H1 (cell line): Measurements from ENCODE around the gene TTC32. TPM values are rescaled to one million over a fixed set of nuclear protein-coding genes. Genes with fewer than 3 reads are reported as not detected.

Experiments
- CTCF ChIA-PET: fragments of 300-600 bp; sonication (Branson Sonifier 250); formaldehyde crosslinking; loops from one replicate; lab custom pipeline; 2021; ENCODE audit not compliant: partially characterized antibody; lab: Charles Lee
- POLR2A ChIA-PET: fragments of 300-600 bp; sonication (Branson Sonifier 250); formaldehyde crosslinking; loops from one replicate; lab custom pipeline; 2021; ENCODE audit warnings: inconsistent platforms; ENCODE audit not compliant: partially characterized antibody; lab: Charles Lee
- DNase-seq, 2 experiments: peaks; one replicate each; pipeline versions ENCODE4 v3.0.0 to v3.0.0-alpha.2; 2010 to 2022; ENCODE audit warnings: low spot score in 2 of 2, low read depth in 1 of 2, mixed read lengths in 1 of 2
- FAIRE-seq: peaks from 2 replicates; lab custom pipeline; 2011; peaks lifted over from hg19 to GRCh38; lab: Jason Lieb, UNC
- H2AFZ ChIP-seq: 2 replicates; pipeline ENCODE4 v1.8.1; 2012; ENCODE audit warnings: low read length, inconsistent platforms
- H2AK5ac ChIP-seq: 2 replicates; pipeline ENCODE4 v1.6.1; 2013; ENCODE audit warnings: low read depth, low read length
- H2BK120ac ChIP-seq: replicated peaks from 2 replicates; pipeline ENCODE3; 2013; ENCODE audit warnings: low read depth, low read length, inconsistent platforms
- H2BK12ac ChIP-seq: 2 replicates; pipeline ENCODE4 v1.6.1; 2013; ENCODE audit warnings: low read depth, low read length
- H2BK15ac ChIP-seq: 2 replicates; pipeline ENCODE4 v1.6.1; 2013; ENCODE audit warnings: low read length
- H2BK20ac ChIP-seq: 2 replicates; pipeline ENCODE4 v1.6.1; 2013; ENCODE audit warnings: low read length
- H2BK5ac ChIP-seq: 2 replicates; pipeline ENCODE4 v1.6.1; 2013; ENCODE audit warnings: low read depth, low read length
- H3K14ac ChIP-seq: 2 replicates; pipeline ENCODE4 v1.6.1; 2013; ENCODE audit warnings: inconsistent platforms; ENCODE audit not compliant: insufficient read length
- H3K18ac ChIP-seq: 2 replicates; pipeline ENCODE4 v1.6.1; 2013; ENCODE audit warnings: low read length; ENCODE audit errors: extremely low read depth
- H3K23ac ChIP-seq: 2 replicates; pipeline ENCODE4 v1.6.1; 2013; ENCODE audit warnings: inconsistent platforms; ENCODE audit not compliant: insufficient read length
- H3K23me2 ChIP-seq: 2 replicates; pipeline ENCODE4 v1.6.1; 2013; ENCODE audit warnings: low read depth, low read length
- H3K27ac ChIP-seq: 2 replicates; pipeline ENCODE4 v1.6.1; 2011; ENCODE audit warnings: low read depth, low read length, inconsistent platforms
- H3K27me3 ChIP-seq, 4 experiments: replicated peaks in 1 of 4; 1 replicate in 1 of 4; 2 replicates in 3 of 4; pipeline versions ENCODE4 v1.6.1 to v1.8.1; 2011 to 2013; ENCODE audit warnings: low read length in 3 of 4, mild to moderate bottlenecking in 3 of 4, inconsistent platforms in 2 of 4, mixed read lengths in 2 of 4, moderate library complexity in 1 of 4; ENCODE audit not compliant: control insufficient read depth in 3 of 4, insufficient read depth in 3 of 4; ENCODE audit errors: extremely low read depth in 1 of 4
- H3K36me3 ChIP-seq, 4 experiments: 2 replicates each; pipeline versions ENCODE4 v1.6.1 to v1.8.1; 2011 to 2013; ENCODE audit warnings: mild to moderate bottlenecking in 4 of 4, low read length in 3 of 4, moderate library complexity in 2 of 4, control low read depth in 1 of 4, inconsistent platforms in 1 of 4; ENCODE audit not compliant: insufficient read depth in 4 of 4, control insufficient read depth in 2 of 4
- H3K4ac ChIP-seq: replicated peaks from 2 replicates; pipeline ENCODE3; 2013; ENCODE audit warnings: low read length, low read depth, mixed read lengths, inconsistent platforms; ENCODE audit not compliant: insufficient read length
- H3K4me1 ChIP-seq, 4 experiments: replicated peaks in 1 of 4; 1 replicate in 1 of 4; 2 replicates in 3 of 4; pipeline versions ENCODE4 v1.6.1 to v1.8.1; 2011 to 2013; ENCODE audit warnings: low read length in 3 of 4, inconsistent platforms in 2 of 4, mixed read lengths in 1 of 4; ENCODE audit not compliant: insufficient read depth in 4 of 4, control insufficient read depth in 3 of 4
- H3K4me2 ChIP-seq, 2 experiments: 2 replicates each; pipeline versions ENCODE4 v1.6.1 to v1.8.1; 2011 to 2013; ENCODE audit warnings: low read depth in 2 of 2, low read length in 2 of 2, control low read depth in 1 of 2, inconsistent platforms in 1 of 2, mild to moderate bottlenecking in 1 of 2; ENCODE audit not compliant: insufficient read depth in 1 of 2
- H3K4me3 ChIP-seq, 4 experiments: fragments of 200-600, 300-600 bp in 1 of 4; sonication (generic), shearing (Covaris generic), sonication (Bioruptor Twin) in 1 of 4; 2 replicates each; pipeline versions ENCODE4 v1.5.1 to v1.8.1; 2011 to 2016; ENCODE audit warnings: low read length in 4 of 4, low read depth in 3 of 4, control low read depth in 2 of 4, inconsistent platforms in 2 of 4, mild to moderate bottlenecking in 2 of 4, mixed read lengths in 1 of 4, moderate library complexity in 1 of 4; ENCODE audit not compliant: insufficient read depth in 2 of 4; ENCODE audit errors: extremely low read depth in 1 of 4
- H3K56ac ChIP-seq: replicated peaks from 2 replicates; pipeline ENCODE3; 2013; ENCODE audit warnings: low read depth, mild to moderate bottlenecking, mixed read lengths, low read length, inconsistent platforms; ENCODE audit not compliant: insufficient read length
- H3K79me1 ChIP-seq: 2 replicates; pipeline ENCODE4 v1.6.1; 2013; ENCODE audit warnings: low read depth, low read length, control low read depth
- H3K79me2 ChIP-seq, 2 experiments: 2 replicates each; pipeline versions ENCODE4 v1.6.1 to v1.8.1; 2012 to 2013; ENCODE audit warnings: low read length in 2 of 2, mild to moderate bottlenecking in 2 of 2, inconsistent platforms in 1 of 2; ENCODE audit not compliant: insufficient read depth in 2 of 2, control insufficient read depth in 1 of 2
- H3K9ac ChIP-seq, 4 experiments: replicated peaks in 1 of 4; 1 replicate in 1 of 4; 2 replicates in 3 of 4; pipeline versions ENCODE4 v1.6.1 to v1.8.1; 2011 to 2013; ENCODE audit warnings: low read depth in 3 of 4, low read length in 3 of 4, control low read depth in 2 of 4, mild to moderate bottlenecking in 2 of 4, moderate library complexity in 2 of 4, inconsistent platforms in 1 of 4; ENCODE audit errors: extremely low read depth in 1 of 4
- H3K9me3 ChIP-seq, 2 experiments: 2 replicates each; pipeline versions ENCODE4 v1.6.1 to v1.8.1; 2012 to 2013; ENCODE audit warnings: mild to moderate bottlenecking in 2 of 2, moderate library complexity in 2 of 2, control low read depth in 1 of 2, inconsistent platforms in 1 of 2, low read depth in 1 of 2, low read length in 1 of 2, mixed read lengths in 1 of 2; ENCODE audit not compliant: insufficient read depth in 2 of 2
- H4K20me1 ChIP-seq, 2 experiments: replicated peaks in 1 of 2; 2 replicates each; pipeline versions ENCODE3 to v1.8.1; 2011 to 2013; ENCODE audit warnings: inconsistent platforms in 2 of 2, low read length in 2 of 2, mild to moderate bottlenecking in 1 of 2; ENCODE audit not compliant: insufficient read depth in 2 of 2, control insufficient read depth in 1 of 2
- H4K5ac ChIP-seq: 2 replicates; pipeline ENCODE4 v1.6.1; 2013; ENCODE audit warnings: low read length, low read depth, mixed read lengths, inconsistent platforms; ENCODE audit not compliant: insufficient read length
- H4K8ac ChIP-seq: 2 replicates; pipeline ENCODE4 v1.8.0; 2013; ENCODE audit warnings: mild to moderate bottlenecking, moderate library complexity, low read length, inconsistent platforms; ENCODE audit not compliant: insufficient read depth; ENCODE audit errors: extremely low read depth
- H4K91ac ChIP-seq: replicated peaks from 2 replicates; pipeline ENCODE3; 2013; ENCODE audit warnings: low read length, mixed read lengths, inconsistent platforms; ENCODE audit not compliant: insufficient read length
- ATF2 ChIP-seq: IDR thresholded peaks from 2 replicates; pipeline ENCODE4 v1.6.1; 2012; ENCODE audit warnings: low read length, inconsistent platforms
- EZH2 ChIP-seq: fragments of 200-600 bp; sonication (generic); IDR thresholded peaks from 2 replicates; pipeline ENCODE4 v1.7.1; 2012; ENCODE audit warnings: low read depth, mild to moderate bottlenecking, moderate library complexity, low read length, inconsistent platforms; ENCODE audit not compliant: severe bottlenecking
- SIX5 ChIP-seq: IDR thresholded peaks from 2 replicates; pipeline ENCODE4 v1.6.1; 2011; ENCODE audit warnings: mild to moderate bottlenecking, low read depth, low read length
- SP4 ChIP-seq: IDR thresholded peaks from 2 replicates; pipeline ENCODE4 v1.6.1; 2012; ENCODE audit warnings: low read length, inconsistent platforms
- TCF12 ChIP-seq: IDR thresholded peaks from 2 replicates; pipeline ENCODE4 v1.6.1; 2011; ENCODE audit warnings: low read depth, mild to moderate bottlenecking, low read length
- whole genome bisulfite sequencing, 2 experiments: shearing (Covaris generic) in 1 of 2; methylation state at CpG; one replicate each; pipeline versions ENCODE4 v1.1.6 to v1.1.7; 2013 to 2015; ENCODE audit warnings: low lambda C conversion rate in 2 of 2, mixed read lengths in 2 of 2, inconsistent platforms in 1 of 2, low coverage in 1 of 2, missing lambda C conversion rate in 1 of 2; ENCODE audit not compliant: insufficient replicate concordance in 2 of 2, insufficient coverage in 1 of 2, insufficient read length in 1 of 2; ENCODE audit errors: extremely low coverage in 1 of 2, missing lambda C conversion rate in 1 of 2; 5-methylcytosine and 5-hydroxymethylcytosine counted together
- polyA plus RNA-seq, 7 experiments: library from polyadenylated mRNA; depleted of rRNA in 3 of 7; stranded (reverse) in 5 of 7; unstranded in 2 of 7; fragments of >200 nt in 5 of 7; fragments of 200-250 nt in 2 of 7; gene quantifications; 1 replicate in 5 of 7; 2 replicates in 1 of 7; 4 replicates in 1 of 7; pipeline versions ENCODE4 v1.2.1 to v1.2.3, GENCODE V29; 2011 to 2013; ENCODE audit warnings: missing spikeins in 2 of 7, mixed read lengths in 2 of 7
- total RNA-seq: library from RNA; stranded (reverse); fragmentation: NEBNext Ultra II Directional; extraction: Animal tissue kit (Norgen Biotek cat#: 25700); gene quantifications from 2 replicates; pipeline ENCODE4 v1.2.1, GENCODE V29; 2021

Gene TTC32
- total and polyA plus RNA-seq, 2 of the 8 experiments (the other 6 are each of a cell fraction or from before 2014, with no cell fraction given) = 6.8 to 8.7 TPM

GRCh38 chr2:19847486-19847885 lies 54.3 kb downstream of the TTC32 start:
- H3K14ac ChIP-seq = no peak overlapping the region
- no peak overlapping the region for H2BK20ac ChIP-seq
- H2BK12ac ChIP-seq = no peak overlapping the region
- no peak overlapping the region for H3K9ac ChIP-seq
- no peak overlapping the region for H2AK5ac ChIP-seq
- no peaks in the 10 kb centered on the region for H3K9me3 ChIP-seq
- POLR2A ChIA-PET = no interaction called here
- no peak overlapping the region for H3K56ac ChIP-seq
- no peak overlapping the region for H2BK15ac ChIP-seq
- H3K4me3 ChIP-seq = no peak overlapping the region
- no peak overlapping the region for H2AFZ ChIP-seq
- H4K91ac ChIP-seq = no peak overlapping the region
- TF ChIP-seq ATF2 (no peak), SIX5 (no peak), EZH2 (no peak), TCF12 (no peak), SP4 (no peak)
- H3K4ac ChIP-seq = no peak overlapping the region
- no peak overlapping the region for H4K8ac ChIP-seq
- H3K4me1 ChIP-seq = peaks cover 0 to 4% (median 2%) of the 10 kb centered on the region in 4 experiments; a peak in 4 of 7 replicates
- H3K79me2 ChIP-seq = no peaks in the 10 kb centered on the region
- H4K20me1 ChIP-seq = no peaks in the 10 kb centered on the region
- no peaks in the 10 kb centered on the region for H3K23me2 ChIP-seq
- no peak overlapping the region for H2BK120ac ChIP-seq
- no peaks in the 10 kb centered on the region; a peak in 1 of 7 replicates for H3K27me3 ChIP-seq
- H3K27ac ChIP-seq = no peak overlapping the region
- no peak overlapping the region for H3K18ac ChIP-seq
- no peaks in the 10 kb centered on the region for H3K36me3 ChIP-seq
- WGBS, 2 experiments = 90% methylated on average over 4 of the region's 4 CpGs; no CpG with 5 or more reads in 1 of the 2 experiments
- no peaks in the 10 kb centered on the region for H3K79me1 ChIP-seq
- H3K23ac ChIP-seq = no peak overlapping the region
- H2BK5ac ChIP-seq = no peak overlapping the region
- CTCF ChIA-PET = no interaction called here
- no peak for DNase-seq
- no peak overlapping the region for H4K5ac ChIP-seq
- no peak for FAIRE-seq
- H3K4me2 ChIP-seq = no peak overlapping the region
